Thyroid gland (tissue), 4 donors: Measurements from ENCODE around the gene MARK2.

Experiments used
- CTCF ChIP-seq, 6 experiments: fragments of 200-600 bp in 3 of 6; fragments of 450-650 bp in 3 of 6; sonication (generic) in 3 of 6; IDR thresholded peaks; one replicate each; pipeline ENCODE4 v1.5.1; 2016 to 2019; ENCODE audit warnings: antibody characterized with exemption in 6 of 6, mild to moderate bottlenecking in 2 of 6, inconsistent platforms in 1 of 6, moderate library complexity in 1 of 6
- POLR2A ChIP-seq, 2 donors: fragments of 450-650 bp; IDR thresholded peaks; one replicate each; pipeline ENCODE4 v1.6.1; 2017; ENCODE audit warnings: antibody characterized with exemption in 2 of 2, mild to moderate bottlenecking in 2 of 2, moderate library complexity in 1 of 2

- TF ChIP-seq CTCF (IDR thresholded peaks at IDR 0.05) (peak in 4 of 6 experiments; percentile 25 to 67 (median 52)), POLR2A (IDR thresholded peaks at IDR 0.05) (no peak)
These were observed 82.1 kb downstream of the MARK2 start for GRCh38 chr11:63920939-63921417.
